Heart left ventricle (tissue), 16 donors: ENCODE measurements around the gene NUP35. TPM values are rescaled to one million over a fixed set of nuclear protein-coding genes. Genes with fewer than 3 reads are reported as not detected.
"Not testable (repeated sequence)": the region's sequence is repeated elsewhere in the genome, so short reads cannot be mapped to it uniquely, and the experiment has no call there.

ENCODE experiments used
- ATAC-seq, 4 donors: fragments of 200-7000 bp; cut with Tn5 transposase; one replicate each; pipeline ENCODE4 v1.9.1; 2020 to 2022; ENCODE audit warnings: moderate library complexity in 4 of 4, mild to moderate bottlenecking in 3 of 4, moderate number of reproducible peaks in 1 of 4
- DNase-seq, 5 donors: peaks; one replicate each; pipeline ENCODE4 v3.0.0-alpha.2; 2020
- H3K27ac ChIP-seq, 12 donors: fragments of 200-600 bp; sonication (generic) in 4 of 12; one replicate each; pipeline versions ENCODE4 v1.5.0 to v1.8.0; 2016 to 2022; ENCODE audit warnings: mild to moderate bottlenecking in 2 of 12
- H3K27me3 ChIP-seq, 9 donors: fragments of 200-600 bp; sonication (generic) in 2 of 9; one replicate each; pipeline versions ENCODE4 v1.5.1 to v1.8.0; 2016 to 2022; ENCODE audit warnings: mild to moderate bottlenecking in 3 of 9
- H3K36me3 ChIP-seq, 9 donors: fragments of 200-600 bp; sonication (generic) in 2 of 9; one replicate each; pipeline versions ENCODE4 v1.5.0 to v1.8.0; 2018 to 2022; ENCODE audit warnings: mild to moderate bottlenecking in 2 of 9
- H3K4me1 ChIP-seq, 12 donors: fragments of 200-600 bp; sonication (generic) in 4 of 12; one replicate each; pipeline versions ENCODE4 v1.5.0 to v1.8.0; 2016 to 2022; ENCODE audit warnings: mild to moderate bottlenecking in 3 of 12
- H3K4me3 ChIP-seq, 12 donors: fragments of 200-600 bp; sonication (generic) in 4 of 12; one replicate each; pipeline versions ENCODE4 v1.5.0 to v1.8.0; 2017 to 2022; ENCODE audit warnings: mild to moderate bottlenecking in 9 of 12, moderate library complexity in 4 of 12
- H3K9me3 ChIP-seq, 12 donors: fragments of 200-600 bp; sonication (generic) in 4 of 12; one replicate each; pipeline versions ENCODE4 v1.5.0 to v1.8.0; 2016 to 2022; ENCODE audit warnings: mild to moderate bottlenecking in 1 of 12
- CTCF ChIP-seq, 12 donors: fragments of 200-600 bp; sonication (generic) in 4 of 12; IDR thresholded peaks; one replicate each; pipeline versions ENCODE4 v1.5.0 to v1.8.0; 2018 to 2022; ENCODE audit warnings: antibody characterized with exemption in 12 of 12, mild to moderate bottlenecking in 5 of 12
- POLR2A ChIP-seq, 2 donors: fragments of 450-650 bp; IDR thresholded peaks; one replicate each; pipeline ENCODE4 v1.6.1; 2017; ENCODE audit warnings: antibody characterized with exemption in 2 of 2, mild to moderate bottlenecking in 2 of 2, moderate library complexity in 2 of 2
- WGBS, 4 donors: extraction: QIAGEN DNeasy Blood & Tissue Kit in 2 of 4; methylation state at CpG; one replicate each; pipeline versions ENCODE4 v1.1.5 to v1.1.7; 2013 to 2018; 5-methylcytosine and 5-hydroxymethylcytosine counted together
- intact Hi-C, 10 donors: fragments of 100-400 bp; cut with DNase I; formaldehyde crosslinking; loops; one replicate each; pipeline versions ENCODE4 v1.11.1 to v1.14.2; 2022
- polyA plus RNA-seq, 2 donors: library from polyadenylated mRNA; stranded (reverse); fragments of 200-250 nt; gene quantifications; one replicate each; pipeline ENCODE4 v1.2.3, GENCODE V29; 2013
- total RNA-seq, 9 donors: library from RNA; depleted of rRNA in 2 of 9; stranded (reverse); fragments of >200 nt in 2 of 9; fragmentation: NEBNext Ultra II Directional in 3 of 9; extraction: Animal tissue kit (Norgen Biotek cat#: 25700) in 3 of 9; gene quantifications; one replicate each; pipeline versions ENCODE4 v1.1.0 to v1.2.4, GENCODE V29; 2016 to 2023
- donor health status: ischemic (EF 13 %, LVEDD 7.1; RV severe dilation, severe dysfunction).
- donor health status: healthy with polysubstance abuse.
- donor health status: DM: no; HTN: yes; CAD: no.
- donor health status: DM: no; HTN: no; CAD: no.
- donor health status: ischemic (EF 25% LVEDD 6.9; RV normal size, moderate dysfunction).
- donor health status: ischemic (EF 25% LVEDD 5.7; RV mildly dilated, moderate dysfunction).
- donor health status: healthy.
- donor health status: DM: yes; HTN: yes; CAD: no.
- donor health status: ischemic (EF 35%, LVEDD 5.7; RV mildly dilated, moderate dysfunction).
- donor health status: nonischemic (EF 11% LVEDD 7.7; RV severe dilation, severe dysfunction).
- donor health status: DM: yes; HTN: yes; CAD: no.
- donor health status: PGD.
- donor health status: ischemic (EF 29% LVEDD 5.4; RV normal size, mild dysfunction).
- donor health status: nonischemic (EF 23%, LVEDD 6.1; RV moderate dilation, normal function).

The NUP35 gene
- total and polyA plus RNA-seq, 11 donors = 5.4 to 14.4 (median 8.0) TPM

- Histone ChIP-seq H3K27me3 (no peaks in the 10 kb centered on the region), H3K36me3 (peaks cover 0 to 46% (median 31%) of the 10 kb centered on the region in 9 donors), H3K4me1 (no peaks in the 10 kb centered on the region), H3K4me3 (no peak overlapping the region), H3K27ac (no peak overlapping the region), H3K9me3 (peaks cover 0 to 8% (median 0%) of the 10 kb centered on the region in 12 donors)
- TF ChIP-seq CTCF (IDR thresholded peaks at IDR 0.05) (no peak), POLR2A (IDR thresholded peaks at IDR 0.05) (no peak)
- no peak for DNase-seq
- intact Hi-C loops = no loop called here
- 96 to 100% (median 99%) methylated on average over 4 of the region's 4 CpGs for WGBS, 4 donors
- no peak for ATAC-seq
Measured at GRCh38 chr2:183164650-183165015, 40.4 kb downstream of the NUP35 start.

GRCh38 chr2:183166210-183166609, 42.0 kb downstream of the NUP35 start:
- TF ChIP-seq CTCF (IDR thresholded peaks at IDR 0.05) (no peak), POLR2A (IDR thresholded peaks at IDR 0.05) (no peak)

GRCh38 chr2:183166976-183167375, 42.7 kb downstream of the NUP35 start:
- DNase-seq, H3K27ac ChIP-seq, H3K27me3 ChIP-seq, H3K4me1 ChIP-seq, H3K4me3 ChIP-seq, H3K9me3 ChIP-seq, ATAC-seq, intact Hi-C loops: not testable (repeated sequence)
- peaks cover 0 to 23% (median 7%) of the 10 kb centered on the region in 9 donors for H3K36me3 ChIP-seq
- WGBS, 4 donors = 87 to 92% (median 87%) methylated on average over 5 of the region's 5 CpGs

More at GRCh38 chr2:183166210-183166609, 42.0 kb downstream of the NUP35 start:
- DNase-seq = no peak
- Histone ChIP-seq H3K9me3 (peaks cover 0 to 8% (median 0%) of the 10 kb centered on the region in 12 donors), H3K4me1 (no peaks in the 10 kb centered on the region), H3K27me3 (no peaks in the 10 kb centered on the region), H3K36me3 (peaks cover 0 to 30% (median 15%) of the 10 kb centered on the region in 9 donors), H3K27ac (no peak overlapping the region), H3K4me3 (no peak overlapping the region)
- no peak for ATAC-seq
- intact Hi-C loops = no loop called here
- WGBS, 4 donors = 96 to 99% (median 97%) methylated on average over 3 of the region's 3 CpGs

- no peak for ATAC-seq
Measured at GRCh38 chr2:183172220-183172887, 48.1 kb downstream of the NUP35 start.

More at GRCh38 chr2:183172220-183172887, 48.1 kb downstream of the NUP35 start:
- Histone ChIP-seq H3K9me3 (peaks cover 0 to 21% (median 6%) of the 10 kb centered on the region in 12 donors), H3K36me3 (no peaks in the 10 kb centered on the region), H3K4me1 (no peaks in the 10 kb centered on the region), H3K27ac (no peak overlapping the region), H3K4me3 (no peak overlapping the region), H3K27me3 (no peaks in the 10 kb centered on the region)
- intact Hi-C loops = no loop called here
- DNase-seq = no peak
- 92 to 100% (median 94%) methylated on average over 4 to 6 of the region's 6 CpGs for WGBS, 4 donors
- TF ChIP-seq CTCF (IDR thresholded peaks at IDR 0.05) (no peak), POLR2A (IDR thresholded peaks at IDR 0.05) (no peak)
